BE2C (cell line): ENCODE results near the gene CTAGE1. TPM values are rescaled to one million over a fixed set of nuclear protein-coding genes. Genes with fewer than 3 reads are reported as not detected.

Experiments
- DNase-seq: peaks from one replicate; pipeline ENCODE4 v3.0.0-alpha.2; 2020
- H3K27me3 ChIP-seq: fragments of 250-450 bp; sonication (Bioruptor Pico); 2 replicates; pipeline ENCODE4 v1.5.1; 2020; ENCODE audit warnings: mild to moderate bottlenecking
- H3K36me3 ChIP-seq: fragments of 250-450 bp; sonication (Bioruptor Pico); 2 replicates; pipeline ENCODE4 v1.5.1; 2020; ENCODE audit warnings: mild to moderate bottlenecking
- H3K4me1 ChIP-seq: fragments of 250-450 bp; sonication (Bioruptor Pico); 2 replicates; pipeline ENCODE4 v1.5.1; 2020
- H3K4me3 ChIP-seq: 2 replicates; pipeline ENCODE4 v1.5.1; 2011; ENCODE audit warnings: low read depth, low read length
- H3K9me3 ChIP-seq: fragments of 250-450 bp; sonication (Bioruptor Pico); 2 replicates; pipeline ENCODE4 v1.5.1; 2020
- polyA plus RNA-seq: library from polyadenylated mRNA; unstranded; fragments of >200 nt; gene quantifications from one replicate; pipeline ENCODE4 v1.2.1, GENCODE V29; 2012; ENCODE audit warnings: low read depth, missing spikeins; ENCODE audit not compliant: insufficient read length, insufficient read depth
- TF ChIP-seq, protein P1 (sequence below): IDR thresholded peaks from 2 replicates; pipeline ENCODE4 v1.5.1; 2012; ENCODE audit warnings: mild to moderate bottlenecking, low read depth, low read length

Gene CTAGE1, protein sequence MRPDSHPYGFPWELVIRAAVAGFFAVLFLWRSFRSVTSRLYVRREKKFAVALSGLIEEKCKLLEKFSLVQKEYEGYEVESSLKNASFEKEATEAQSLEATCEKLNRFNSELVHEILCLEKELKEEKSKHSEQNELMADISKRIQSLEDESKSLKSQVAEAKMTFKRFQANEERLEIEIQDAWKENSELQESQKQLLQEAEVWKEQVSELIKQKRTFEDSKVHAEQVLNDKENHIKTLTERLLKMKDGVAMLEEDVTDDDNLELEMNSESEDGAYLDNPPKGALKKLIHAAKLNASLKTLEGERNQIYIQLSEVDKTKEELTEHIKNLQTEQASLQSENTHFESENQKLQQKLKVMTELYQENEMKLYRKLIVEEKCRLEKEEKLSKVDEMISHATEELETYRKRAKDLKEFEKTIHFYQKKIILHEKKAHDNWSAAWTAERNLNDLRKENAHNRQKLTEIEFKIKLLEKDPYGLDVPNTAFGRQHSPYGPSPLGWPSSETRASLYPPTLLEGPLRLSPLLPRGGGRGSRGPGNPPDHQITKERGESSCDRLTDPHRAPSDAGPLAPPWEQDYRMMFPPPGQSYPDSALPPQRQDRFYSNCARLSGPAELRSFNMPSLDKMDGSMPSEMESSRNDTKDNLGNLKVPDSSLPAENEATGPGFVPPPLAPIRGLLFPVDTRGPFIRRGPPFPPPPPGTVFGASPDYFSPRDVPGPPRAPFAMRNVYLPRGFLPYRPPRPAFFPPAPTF
- not detected for polyA plus RNA-seq

DNA sequence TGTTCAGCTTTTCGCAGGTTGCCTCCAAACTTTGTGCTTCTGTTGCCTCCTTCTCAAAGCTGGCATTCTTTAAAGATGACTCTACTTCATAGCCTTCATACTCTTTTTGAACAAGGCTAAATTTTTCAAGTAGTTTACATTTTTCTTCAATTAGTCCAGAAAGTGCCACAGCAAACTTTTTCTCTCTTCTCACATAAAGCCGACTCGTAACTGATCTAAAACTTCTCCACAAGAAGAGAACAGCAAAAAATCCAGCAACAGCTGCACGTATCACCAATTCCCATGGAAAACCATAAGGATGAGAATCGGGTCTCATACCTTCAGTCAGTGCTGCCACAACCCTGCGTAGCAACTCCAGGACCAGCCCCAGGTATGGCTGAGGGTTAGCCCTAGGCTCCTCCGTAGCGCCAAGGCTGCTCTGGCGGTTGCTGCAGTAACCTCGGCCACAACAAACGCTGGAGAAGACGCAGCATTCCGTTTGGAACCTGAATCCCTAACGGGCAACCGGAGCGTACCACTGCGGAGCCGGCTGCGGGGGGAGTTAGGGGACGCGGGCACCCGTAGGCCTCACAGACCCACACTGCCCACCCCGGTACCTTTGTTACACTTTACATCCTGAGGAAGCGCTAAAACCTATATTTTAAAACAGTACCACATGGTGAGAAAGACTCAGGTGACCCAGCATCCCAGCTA is at the start of gene CTAGE1:
Gene CTAGE1 (minus strand): TSS at position 420 of the 693 bp plus-strand sequence. CDS start 104 bp downstream, at position 316.
- TF ChIP-seq, protein P1, sequence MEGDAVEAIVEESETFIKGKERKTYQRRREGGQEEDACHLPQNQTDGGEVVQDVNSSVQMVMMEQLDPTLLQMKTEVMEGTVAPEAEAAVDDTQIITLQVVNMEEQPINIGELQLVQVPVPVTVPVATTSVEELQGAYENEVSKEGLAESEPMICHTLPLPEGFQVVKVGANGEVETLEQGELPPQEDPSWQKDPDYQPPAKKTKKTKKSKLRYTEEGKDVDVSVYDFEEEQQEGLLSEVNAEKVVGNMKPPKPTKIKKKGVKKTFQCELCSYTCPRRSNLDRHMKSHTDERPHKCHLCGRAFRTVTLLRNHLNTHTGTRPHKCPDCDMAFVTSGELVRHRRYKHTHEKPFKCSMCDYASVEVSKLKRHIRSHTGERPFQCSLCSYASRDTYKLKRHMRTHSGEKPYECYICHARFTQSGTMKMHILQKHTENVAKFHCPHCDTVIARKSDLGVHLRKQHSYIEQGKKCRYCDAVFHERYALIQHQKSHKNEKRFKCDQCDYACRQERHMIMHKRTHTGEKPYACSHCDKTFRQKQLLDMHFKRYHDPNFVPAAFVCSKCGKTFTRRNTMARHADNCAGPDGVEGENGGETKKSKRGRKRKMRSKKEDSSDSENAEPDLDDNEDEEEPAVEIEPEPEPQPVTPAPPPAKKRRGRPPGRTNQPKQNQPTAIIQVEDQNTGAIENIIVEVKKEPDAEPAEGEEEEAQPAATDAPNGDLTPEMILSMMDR = no peak
- Histone ChIP-seq H3K27me3 (no peaks in the 10 kb centered on the region), H3K9me3 (no peaks in the 10 kb centered on the region), H3K4me3 (no peak within 1 kb of the TSS), H3K36me3 (no peaks in the 10 kb centered on the region), H3K4me1 (no peaks in the 10 kb centered on the region)
- no peak for DNase-seq

DNA sequence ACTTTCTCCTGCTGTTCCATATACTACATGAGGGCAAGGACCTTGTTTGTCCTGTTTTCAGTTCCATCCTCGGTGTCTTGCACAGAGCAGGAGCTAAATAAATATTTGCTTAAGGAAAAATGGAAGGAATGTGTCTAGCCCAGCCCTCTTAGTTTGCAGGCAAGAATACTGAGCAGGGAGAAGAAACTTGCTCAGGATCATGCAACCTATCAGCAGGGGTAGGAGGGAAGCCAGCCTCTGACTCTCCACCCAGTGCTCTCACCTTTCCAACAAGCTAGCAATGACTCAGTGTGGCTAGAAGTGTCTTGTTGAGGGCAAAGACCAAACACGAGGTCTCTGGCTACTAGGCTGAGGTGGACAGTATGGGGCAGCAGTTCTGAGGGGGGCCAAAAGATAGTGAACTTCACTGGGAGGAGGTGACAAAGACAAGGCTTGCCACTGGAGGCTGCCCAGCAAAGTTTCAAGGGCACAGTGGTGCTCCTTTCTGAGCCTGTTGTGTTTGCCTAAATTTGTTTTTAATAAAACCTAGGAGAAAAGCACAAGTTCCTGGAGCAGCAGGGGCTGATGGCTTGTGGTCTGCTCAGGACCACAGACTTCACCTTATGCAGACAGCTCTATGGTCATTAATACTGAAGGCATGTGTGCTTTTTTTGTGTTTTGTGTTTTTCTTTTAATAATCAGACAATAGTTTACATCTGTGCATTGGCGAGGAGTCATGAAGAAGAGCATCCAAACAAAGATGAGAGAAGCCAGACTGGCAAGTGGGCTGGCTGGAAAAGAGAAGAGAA is 49.1 kb upstream of the CTAGE1 start:
- Histone ChIP-seq H3K9me3 (no peaks in the 10 kb centered on the region), H3K4me1 (peaks cover 18% of the 10 kb centered on the region), H3K27me3 (no peaks in the 10 kb centered on the region), H3K4me3 (no peak overlapping the region), H3K36me3 (no peaks in the 10 kb centered on the region)
- no peak for DNase-seq
- TF ChIP-seq, protein P1 = no peak

DNA sequence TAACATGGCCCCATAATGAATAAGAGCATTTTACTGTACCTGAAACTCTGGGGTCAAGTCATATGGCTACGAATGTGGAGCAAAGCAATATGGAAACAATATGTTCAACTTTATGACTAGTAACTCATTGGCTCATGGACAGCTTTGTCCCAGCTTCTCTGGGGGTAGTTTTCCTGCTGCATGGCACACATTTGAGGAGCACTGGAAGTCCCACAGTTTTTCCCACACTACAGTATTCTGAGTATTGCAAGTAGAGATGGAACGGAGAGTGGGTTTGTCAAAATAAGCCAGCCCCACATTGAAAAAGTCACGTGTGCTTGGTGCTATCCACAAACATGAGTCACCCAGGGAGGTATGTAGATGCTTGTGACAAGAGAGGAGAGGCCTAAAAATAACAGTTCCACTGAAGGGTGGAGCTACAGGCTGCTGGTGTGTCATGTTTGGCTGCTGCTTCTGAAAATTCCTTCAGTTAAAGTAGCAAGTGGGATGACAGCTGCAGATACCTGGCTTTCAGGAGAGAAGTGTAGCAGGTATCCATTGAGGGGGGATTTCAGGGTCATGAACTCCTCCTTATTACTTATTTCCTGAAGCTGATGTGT is 48.2 kb upstream of the CTAGE1 start:
- H3K27me3 ChIP-seq = no peaks in the 10 kb centered on the region
- H3K4me3 ChIP-seq = no peak overlapping the region
- H3K9me3 ChIP-seq = no peaks in the 10 kb centered on the region
- peaks cover 11% of the 10 kb centered on the region for H3K4me1 ChIP-seq
- TF ChIP-seq, protein P1 = no peak
- no peaks in the 10 kb centered on the region for H3K36me3 ChIP-seq
- DNase-seq = no peak

DNA sequence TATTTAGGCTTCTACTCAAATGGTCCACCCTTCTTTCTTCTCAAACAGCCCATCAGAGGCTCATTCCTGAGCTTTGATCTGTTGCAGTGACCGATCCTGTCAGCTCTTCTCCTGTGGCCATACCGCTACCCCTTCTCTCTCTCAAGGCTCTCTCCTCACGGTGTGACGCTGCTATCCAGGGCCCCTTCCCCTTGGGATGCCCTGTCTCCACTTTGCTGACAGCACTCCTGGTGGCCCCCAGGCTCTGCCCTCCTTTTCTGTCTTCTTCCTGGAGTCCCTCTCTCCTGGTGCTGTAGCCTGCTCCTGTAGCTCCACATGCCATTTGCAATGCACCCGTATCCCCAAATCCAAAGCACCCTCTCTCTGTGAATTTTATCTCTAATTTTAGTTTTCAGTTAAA is 45.4 kb upstream of the CTAGE1 start:
- Histone ChIP-seq H3K4me1 (no peaks in the 10 kb centered on the region), H3K36me3 (no peaks in the 10 kb centered on the region), H3K9me3 (no peaks in the 10 kb centered on the region), H3K27me3 (no peaks in the 10 kb centered on the region), H3K4me3 (no peak overlapping the region)
- DNase-seq = no peak
- TF ChIP-seq, protein P1 = no peak

DNA sequence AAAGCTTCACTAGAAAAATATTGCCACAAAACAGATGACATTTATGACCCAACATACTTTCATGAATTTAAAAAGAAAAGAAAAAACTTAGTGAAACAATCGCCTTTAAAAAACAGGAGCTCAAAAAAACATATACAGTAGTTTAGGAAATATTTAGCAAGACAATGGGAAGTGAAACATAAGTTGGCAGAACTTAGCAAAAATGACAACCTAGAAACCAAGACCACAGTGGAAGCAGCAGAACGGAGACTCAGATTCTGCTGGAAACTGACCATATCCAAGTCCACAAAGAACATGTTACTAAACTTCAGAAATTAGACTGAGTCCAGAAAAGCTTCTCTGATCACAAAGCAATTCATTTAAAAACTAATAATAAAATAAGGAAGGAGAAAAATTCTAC is 41.8 kb upstream of the CTAGE1 start:
- H3K36me3 ChIP-seq = no peaks in the 10 kb centered on the region
- TF ChIP-seq, protein P1 = no peak
- no peak overlapping the region for H3K4me3 ChIP-seq
- H3K9me3 ChIP-seq = no peaks in the 10 kb centered on the region
- DNase-seq = no peak
- no peaks in the 10 kb centered on the region for H3K27me3 ChIP-seq
- H3K4me1 ChIP-seq = no peaks in the 10 kb centered on the region
